Stimulated activated CD8-positive, alpha-beta memory T cell treated with anti-CD3 and anti-CD28 coated beads, Interleukin-15, amount 100 ng/mL, for 4 hours (primary cell): ENCODE results near the gene RNU7-1.

Experiments used
- DNase-seq, 2 donors: peaks; one replicate each; pipeline ENCODE4 v3.0.0-alpha.2; 2020; ENCODE audit warnings: low read depth in 2 of 2

The RNU7-1 gene

DNA sequence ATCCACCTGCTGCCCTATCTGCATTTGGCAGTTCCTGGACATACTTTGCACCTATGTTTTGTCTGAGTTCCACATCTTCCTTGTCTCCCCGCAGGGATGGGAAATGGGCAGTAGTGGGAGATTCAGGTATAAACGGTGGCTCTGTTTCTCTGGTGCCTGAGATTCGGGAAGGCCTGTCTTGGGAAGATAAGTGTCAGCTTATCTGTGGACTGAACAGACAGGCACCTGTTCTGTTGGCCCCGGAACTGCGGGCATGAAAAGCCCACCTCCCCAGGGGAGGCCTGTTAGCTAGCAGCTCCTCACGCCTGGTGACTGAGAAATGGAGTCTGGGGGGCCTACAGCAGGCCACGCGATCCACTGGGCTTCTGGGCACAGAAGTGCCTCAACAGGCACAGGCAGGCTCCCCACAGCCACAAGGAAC, 21.0 kb downstream of the RNU7-1 start:
- DNase-seq: no peak

DNA sequence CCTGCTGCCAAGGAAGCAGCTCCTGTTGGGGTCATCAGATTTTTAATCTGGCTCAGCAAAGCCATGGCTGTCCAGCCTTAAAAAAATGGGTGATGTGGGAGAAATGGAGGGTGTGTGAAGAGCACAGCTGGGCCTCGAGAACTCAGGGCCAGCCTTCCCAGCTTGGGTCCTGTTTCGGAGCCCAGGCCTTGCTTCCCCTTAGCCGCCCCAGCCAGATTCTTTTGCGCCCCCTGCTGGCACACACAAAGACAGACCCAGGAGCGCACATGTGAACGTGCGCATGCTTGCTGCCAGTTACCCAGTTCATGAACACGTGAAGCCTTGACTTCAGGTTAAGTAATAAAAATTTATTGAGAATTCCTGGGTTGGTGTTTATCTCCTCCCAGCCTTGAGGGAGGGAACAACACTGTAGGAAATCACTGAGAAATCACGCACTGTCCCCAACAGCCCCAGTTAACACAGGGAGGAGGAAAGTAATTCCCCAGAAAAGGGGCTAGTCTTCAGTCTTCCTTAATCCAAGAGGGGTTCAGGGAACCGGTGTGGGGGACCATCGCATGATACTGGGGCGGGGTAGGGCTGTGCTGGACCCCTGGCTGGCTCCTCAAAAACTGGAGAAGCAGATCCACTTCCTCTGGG, 21.5 kb downstream of the RNU7-1 start:
- DNase-seq: peak; percentile 70 to 81

DNA sequence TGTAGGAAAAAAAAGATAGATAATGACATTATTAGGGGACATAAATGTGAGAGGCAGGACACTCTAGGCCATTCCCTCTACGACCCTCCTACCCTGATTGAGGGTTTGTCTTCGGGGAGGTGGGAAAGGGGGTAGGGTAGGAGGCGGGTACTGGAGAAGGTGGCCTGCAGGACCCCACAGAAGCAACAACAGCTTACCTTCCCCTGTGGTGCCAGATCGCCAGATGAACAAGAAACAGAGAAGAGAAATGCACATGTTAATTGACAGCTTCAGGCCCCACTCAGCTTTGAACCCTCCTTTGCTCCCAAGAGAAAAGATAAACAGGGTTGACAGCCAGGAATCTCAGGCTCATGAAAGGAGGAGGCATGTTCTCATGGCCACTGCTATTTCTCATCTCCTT, 22.1 kb downstream of the RNU7-1 start:
- DNase-seq: no peak

DNA sequence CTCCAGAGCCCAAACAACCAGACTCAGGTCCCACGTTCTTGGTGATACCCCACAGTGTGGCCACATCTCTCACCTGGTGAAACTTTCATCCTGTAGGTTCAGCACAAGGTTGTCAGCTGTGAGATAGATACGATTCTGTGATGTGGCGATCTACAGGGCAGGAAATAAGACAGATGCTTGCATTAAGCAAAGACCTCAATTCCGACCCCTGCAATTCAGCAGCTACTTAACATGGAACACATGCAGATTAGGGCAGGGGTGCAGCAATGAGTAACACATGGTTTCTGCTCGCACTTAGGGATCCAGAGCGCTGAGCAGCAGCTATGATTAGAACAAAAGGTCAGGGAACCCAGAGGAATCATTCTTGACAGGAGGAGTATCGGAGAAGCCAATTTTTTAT, 22.7 kb downstream of the RNU7-1 start:
- DNase-seq: no peak

DNA sequence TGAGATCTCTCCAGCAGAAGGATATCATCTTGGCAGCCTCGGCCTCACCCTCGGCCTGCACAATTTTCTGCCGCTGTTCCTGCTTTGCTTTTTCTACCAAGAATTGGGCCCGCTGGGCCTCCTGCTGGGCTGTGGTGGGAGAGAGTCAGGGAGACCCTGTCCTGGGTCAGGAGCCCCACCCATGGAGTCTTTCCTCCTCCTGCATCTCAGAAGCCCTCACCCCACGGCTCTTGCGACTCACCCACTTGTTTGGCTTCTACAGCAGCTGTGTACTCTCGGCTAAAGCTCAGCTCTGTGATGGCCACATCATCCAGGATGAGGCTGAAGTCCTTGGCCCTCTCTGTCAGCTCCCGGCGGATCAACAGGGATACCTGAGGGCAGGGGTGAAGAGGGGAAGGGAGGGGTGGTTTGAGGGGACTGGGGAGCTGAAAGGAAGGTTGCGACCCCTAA, 24.1 kb downstream of the RNU7-1 start:
- no peak for DNase-seq

DNA sequence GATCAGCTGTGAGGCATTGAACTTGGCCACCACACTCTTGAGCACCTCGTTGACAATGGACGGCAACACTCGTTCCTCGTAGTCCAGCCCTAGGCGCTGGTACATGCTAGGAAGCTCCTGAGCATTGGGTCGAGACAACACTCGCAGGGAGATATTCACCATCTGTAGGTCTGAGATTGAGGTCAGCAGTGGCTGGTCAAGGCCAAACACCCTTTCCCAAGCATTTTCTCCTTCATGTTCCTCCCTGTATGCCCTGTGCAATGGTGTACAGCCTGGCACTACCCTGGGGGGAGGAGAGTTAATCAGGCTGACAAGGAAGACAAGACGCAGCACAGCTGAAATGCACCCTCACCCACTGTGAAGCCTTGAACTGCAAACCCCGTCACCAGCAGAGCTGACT, 24.8 kb downstream of the RNU7-1 start:
- no peak for DNase-seq

DNA sequence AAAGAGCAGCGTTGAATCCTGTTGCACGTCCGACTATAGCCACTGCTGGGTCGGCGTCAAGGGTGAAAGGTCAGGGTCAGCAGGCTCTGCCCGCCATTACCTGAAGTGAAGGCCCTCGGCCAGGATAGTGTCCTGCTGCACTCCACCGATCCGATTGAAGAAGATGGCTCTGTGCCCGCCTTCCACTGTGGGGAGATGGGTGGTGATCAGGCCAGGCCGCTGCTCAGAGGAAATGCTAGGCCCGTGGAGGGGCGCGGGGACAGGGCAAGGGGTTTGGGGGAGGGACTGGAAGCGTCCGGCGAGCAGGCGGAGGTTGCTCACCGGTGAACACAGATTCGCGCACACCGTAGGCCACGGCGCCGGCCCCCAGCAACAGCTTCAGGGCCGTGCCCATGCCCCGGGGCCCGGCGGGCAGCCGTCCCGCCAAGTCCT, 26.5 kb downstream of the RNU7-1 start:
- DNase-seq: no peak

DNA sequence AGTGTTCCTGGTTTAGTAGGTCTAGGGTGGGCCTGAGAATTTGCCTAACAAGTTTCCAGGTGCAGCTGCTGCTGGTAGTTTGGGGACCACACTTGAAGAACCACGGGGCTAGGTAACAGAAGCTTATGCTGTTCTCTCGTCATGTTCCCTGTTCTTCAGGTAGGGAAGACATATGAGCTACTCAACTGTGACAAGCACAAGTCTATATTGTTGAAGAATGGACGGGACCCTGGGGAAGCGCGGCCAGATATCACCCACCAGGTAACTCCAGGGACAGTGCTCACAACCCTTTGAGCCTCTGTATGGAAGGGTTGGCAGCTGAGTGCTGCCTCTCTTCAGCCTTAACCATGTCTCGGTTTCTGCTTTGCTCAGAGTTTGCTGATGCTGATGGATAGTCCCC, 30.6 kb downstream of the RNU7-1 start:
- DNase-seq: no peak

DNA sequence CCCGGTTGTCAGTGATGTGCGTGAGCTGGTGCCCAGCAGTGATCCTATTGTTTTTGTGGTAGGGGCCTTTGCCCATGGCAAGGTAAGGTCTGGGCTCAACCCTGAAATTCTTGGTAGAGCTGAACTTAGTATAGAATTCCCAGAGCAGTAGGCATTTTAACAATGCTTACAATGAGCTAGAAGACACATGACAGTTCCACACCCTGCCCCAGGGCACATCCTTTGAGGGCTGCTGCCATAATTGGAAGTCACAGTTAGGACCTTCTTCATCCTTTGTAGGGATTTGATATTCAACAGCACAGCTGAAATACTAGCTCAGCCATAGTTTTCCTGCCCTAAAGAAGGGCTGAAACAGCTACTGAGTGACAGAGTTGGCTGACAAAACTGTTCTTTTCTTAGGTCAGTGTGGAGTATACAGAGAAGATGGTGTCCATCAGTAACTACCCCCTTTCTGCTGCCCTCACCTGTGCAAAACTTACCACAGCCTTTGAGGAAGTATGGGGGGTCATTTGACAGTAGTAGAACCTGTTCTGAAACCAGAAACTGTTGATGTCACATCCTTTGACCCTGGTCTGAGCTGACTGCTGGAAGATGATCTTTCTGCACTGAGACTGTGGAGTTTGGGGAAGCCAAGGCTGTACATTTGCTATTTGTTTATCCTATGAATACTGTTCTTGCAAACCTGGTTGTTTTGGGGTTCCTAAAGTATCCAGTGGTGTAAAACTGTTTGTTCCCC, 31.8 kb downstream of the RNU7-1 start:
- DNase-seq: no peak

DNA sequence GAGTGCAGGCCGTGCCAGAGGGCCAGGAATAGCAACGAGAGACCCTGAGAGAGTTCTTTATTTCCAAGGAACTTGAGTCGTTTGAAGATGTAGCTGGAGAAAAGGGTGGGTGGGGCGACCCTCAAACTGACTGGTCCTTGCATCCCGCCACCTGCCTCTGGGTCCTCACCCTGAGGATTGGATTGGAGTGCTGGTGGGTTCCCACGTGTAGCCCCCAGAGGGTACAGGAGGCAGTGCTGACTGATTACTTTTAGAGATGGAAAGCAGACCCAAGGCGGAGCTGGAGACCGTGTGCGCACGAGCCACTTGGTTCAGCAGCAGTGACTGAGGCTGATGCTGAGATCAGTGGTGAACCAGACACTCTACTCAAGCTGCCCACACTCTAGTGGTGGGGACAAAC, 34.0 kb downstream of the RNU7-1 start:
- no peak for DNase-seq

DNA sequence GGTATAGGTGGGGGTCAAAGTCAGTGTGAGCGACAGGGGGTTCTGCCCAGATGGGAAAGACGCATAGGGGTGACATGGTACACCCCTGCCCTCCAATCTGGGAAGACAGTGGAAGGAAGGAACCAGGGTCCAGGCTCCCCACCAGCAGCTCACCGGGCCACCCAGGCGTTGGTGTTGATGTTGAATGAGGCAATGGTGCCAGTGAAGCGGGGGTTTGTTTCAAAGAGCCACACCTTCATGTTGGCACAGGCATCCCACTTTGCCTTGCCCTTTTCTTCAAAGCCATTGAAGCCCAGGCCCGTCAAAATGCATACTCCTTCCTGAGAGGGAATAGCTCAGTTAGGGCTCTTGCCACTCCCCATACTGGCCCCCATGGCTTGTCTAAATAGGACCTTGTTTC, 34.6 kb downstream of the RNU7-1 start:
- DNase-seq: no peak

DNA sequence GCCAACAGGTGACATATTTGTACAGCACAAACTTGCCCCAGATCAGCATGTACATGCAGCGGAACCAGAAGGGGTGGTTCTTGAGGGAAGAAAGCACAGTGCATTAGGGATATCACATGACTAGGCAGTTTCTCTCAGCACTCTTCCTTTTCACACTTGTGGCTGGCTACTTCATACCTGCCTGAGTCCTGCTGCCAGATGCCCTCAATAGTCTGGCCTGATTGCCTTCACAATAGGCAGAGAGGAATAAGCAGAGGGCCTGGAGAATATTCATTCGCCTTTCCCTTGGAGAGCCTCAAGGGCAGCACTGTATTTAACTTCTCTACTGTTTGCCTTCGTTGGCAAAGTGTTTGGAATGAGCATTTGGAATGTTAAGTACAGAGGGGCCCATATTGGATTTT, 35.0 kb downstream of the RNU7-1 start:
- DNase-seq: no peak

DNA sequence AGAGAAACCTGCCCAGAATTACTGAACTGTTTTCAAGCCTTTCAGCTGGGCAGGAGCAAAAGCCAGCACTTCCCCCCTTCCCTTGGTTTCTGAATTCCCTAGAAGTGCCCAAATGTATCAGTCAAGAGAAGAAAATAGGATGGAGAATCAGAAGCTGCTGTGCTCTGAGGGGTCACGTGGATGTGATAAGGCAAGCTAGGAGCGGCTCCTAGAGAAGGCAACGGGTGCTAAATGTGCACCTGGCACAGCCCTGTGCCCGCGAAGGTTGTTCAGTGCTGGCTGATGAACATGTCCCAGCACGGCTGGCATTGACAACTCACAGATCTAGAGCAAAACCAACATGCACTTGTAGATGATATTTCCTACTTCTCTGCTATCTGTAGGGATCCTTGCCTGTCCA, 35.4 kb downstream of the RNU7-1 start:
- no peak for DNase-seq

DNA sequence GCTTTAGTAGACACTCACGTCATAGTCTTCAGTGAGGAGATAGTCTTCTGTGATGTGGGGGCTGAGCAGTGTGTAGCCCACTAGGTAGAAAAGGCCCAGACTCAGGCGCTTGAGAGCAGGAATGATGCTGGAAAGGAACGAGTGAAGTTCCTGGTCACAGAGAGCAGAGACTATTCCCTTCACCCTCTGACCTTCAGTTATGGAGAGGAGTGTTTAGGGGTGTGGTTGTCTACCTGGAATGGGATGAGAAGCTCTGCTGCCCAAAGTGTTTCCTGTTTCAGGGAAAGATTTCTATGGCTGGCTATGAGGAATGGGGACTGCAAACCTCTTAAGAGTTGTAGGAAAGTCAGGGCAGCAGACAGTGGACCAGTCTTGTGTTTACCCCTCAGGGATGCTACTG, 35.8 kb downstream of the RNU7-1 start:
- DNase-seq: no peak

DNA sequence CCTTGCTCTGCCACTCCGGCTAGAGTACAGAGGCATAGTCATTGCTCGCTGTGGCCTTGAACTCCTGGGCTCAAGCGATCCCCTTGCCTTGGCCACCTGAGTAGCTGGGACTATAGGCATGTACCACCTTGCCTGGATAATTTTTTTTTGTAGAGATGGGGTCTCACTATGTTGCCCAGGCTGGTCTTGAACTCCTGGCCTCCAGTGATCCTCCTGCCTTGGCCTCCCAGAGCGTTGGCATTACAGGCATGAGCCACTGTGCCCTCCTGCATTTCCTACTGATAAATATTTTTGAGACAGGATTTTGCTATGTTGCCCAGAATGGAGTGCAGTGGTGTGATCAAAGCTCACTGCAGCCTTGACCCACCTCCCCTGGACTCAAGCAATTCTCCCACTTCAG, 36.5 kb downstream of the RNU7-1 start:
- DNase-seq: no peak

DNA sequence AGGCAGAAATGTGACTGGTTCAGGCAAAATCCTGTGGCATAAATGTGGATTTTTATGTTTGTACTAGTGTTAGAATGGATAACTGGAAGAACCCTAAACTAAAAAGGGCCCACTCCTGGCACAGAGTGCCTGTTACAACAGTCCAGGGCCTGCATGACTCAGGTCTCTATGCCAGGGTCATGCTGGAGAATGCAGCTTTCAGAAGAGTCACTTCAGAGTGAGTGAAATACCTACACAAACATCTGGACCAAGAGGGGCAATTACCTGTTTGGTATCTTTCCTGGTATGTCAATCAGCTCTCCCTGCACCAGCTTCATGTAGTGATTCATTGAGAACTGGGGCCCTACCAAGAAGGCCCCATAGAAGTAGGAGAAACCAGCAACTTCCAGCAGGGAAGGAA, 37.1 kb downstream of the RNU7-1 start:
- DNase-seq: no peak

DNA sequence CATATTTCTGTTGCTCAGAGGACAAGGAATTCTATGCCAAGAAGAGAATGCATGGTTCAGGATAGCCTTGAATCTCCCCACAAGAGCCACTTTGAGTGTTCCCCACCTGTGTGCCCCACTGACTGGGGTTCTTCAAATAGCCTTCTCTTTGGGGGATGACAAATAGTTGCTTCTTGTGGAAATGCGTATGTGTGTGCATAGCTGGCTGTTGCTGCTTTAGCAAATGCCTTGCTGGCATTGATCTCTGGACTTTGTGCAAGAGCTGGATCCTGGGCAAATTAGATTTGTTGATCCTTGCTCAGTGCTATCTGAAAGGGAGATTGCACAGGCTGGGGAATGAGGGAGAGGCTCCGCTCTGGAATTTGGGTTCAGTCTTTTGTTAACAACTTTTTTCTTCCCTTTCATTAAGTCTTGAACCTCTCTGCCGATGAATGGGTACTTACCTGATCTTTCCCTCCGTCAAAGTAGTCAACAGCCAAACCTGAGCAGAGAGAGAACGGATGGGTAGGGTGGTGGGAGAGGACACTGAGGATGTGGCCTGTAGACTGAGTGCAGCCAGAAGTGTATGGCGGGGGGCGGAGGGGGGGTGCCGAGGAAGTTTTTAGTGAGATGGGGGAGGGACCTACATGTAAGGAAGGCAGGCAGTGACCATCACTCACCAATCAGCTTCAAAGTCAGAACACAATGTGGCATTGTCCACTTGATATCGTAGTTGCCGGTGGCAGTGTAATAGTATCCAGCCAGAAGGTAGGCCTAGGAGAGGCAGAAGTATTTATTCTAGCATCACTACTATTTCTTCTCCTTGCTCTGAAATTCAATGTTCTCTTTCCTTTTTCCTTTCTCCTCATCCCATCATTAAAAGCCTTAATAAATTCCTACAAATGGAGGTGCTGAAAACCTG, 37.8 kb downstream of the RNU7-1 start:
- DNase-seq: no peak

DNA sequence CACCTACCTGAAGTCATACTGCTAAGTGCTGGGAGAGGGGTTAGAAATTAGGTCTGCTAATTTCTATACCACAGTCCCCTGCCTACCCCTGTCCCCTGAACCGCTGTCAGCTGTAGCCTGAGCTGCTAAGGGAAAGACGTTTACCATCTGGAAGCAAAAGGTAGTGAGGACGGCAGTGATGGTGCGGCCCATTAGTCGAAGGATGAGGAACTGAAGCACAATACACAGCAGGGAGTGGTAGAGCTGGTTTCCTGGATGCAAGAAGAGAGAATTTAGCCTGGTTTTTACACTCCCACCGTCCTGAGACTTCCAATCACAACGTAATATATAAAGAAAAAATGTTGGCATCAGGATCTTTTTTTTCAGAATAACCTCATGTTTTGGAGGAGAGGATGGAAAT, 38.9 kb downstream of the RNU7-1 start:
- DNase-seq: no peak

DNA sequence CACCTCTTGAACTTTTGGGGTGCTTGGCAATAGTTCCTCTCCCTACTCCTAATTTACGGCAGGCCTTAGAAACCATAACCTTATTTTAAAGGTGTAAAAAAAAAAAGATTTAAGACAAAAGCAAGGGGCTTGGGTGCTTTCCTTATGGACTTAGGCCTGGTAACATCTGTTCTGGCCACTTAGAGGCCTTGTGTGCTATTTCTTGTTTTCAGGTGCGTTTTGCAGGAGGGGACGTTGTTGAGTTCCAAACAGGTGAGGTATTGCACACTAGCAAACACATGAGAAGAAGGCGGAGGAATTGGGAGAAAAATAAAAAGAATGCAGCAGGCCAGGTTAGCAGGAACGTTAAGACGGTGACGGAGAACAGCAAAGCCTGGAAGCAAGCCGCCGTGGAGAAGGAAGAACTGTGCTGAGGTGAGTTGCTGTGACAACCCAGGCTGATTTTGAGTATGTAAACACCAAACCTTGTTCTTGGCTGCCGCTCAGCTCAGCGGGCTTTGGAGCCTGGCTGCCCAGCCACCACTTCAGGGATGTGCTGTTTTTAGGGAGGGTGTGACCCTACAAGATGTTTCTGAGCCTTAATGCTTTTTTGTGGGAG, 44.4 kb downstream of the RNU7-1 start:
- no peak for DNase-seq
